HFF-Myc (cell line): ENCODE data around the gene MTM1.

Experiments used
- DNase-seq: peaks from one replicate; pipeline ENCODE4 v3.0.0-alpha.2; 2011; ENCODE audit warnings: low read depth; ENCODE audit errors: extremely low read depth
- H3K4me3 ChIP-seq: replicated peaks from 2 replicates; pipeline ENCODE4 v1.5.1; 2011; ENCODE audit warnings: low read depth, mild to moderate bottlenecking, control low read depth, low read length
- CTCF ChIP-seq: IDR thresholded peaks from 2 replicates; pipeline ENCODE4 v1.5.1; 2012; ENCODE audit warnings: mild to moderate bottlenecking, low read depth, low read length, control low read depth; ENCODE audit errors: missing control alignments

Gene MTM1

GRCh38 chrX:150700107-150700506, 131.7 kb downstream of the MTM1 start:
- no peak for DNase-seq
- H3K4me3 ChIP-seq: no peak overlapping the region
- TF ChIP-seq CTCF: no peak

- no peak for TF ChIP-seq CTCF
- no peak overlapping the region for H3K4me3 ChIP-seq
- DNase-seq: no peak
Measured at GRCh38 chrX:150701377-150701776, 133.0 kb downstream of the MTM1 start.

GRCh38 chrX:150702966-150703694, 134.7 kb downstream of the MTM1 start:
- DNase-seq: no peak
- no peak for TF ChIP-seq CTCF
- H3K4me3 ChIP-seq: no peak overlapping the region

- no peak for TF ChIP-seq CTCF
- H3K4me3 ChIP-seq: no peak overlapping the region
- DNase-seq: no peak
Measured at GRCh38 chrX:150703695-150703974, 135.2 kb downstream of the MTM1 start.

- TF ChIP-seq CTCF: no peak
- no peak overlapping the region for H3K4me3 ChIP-seq
- no peak for DNase-seq
Measured at GRCh38 chrX:150704030-150704613, 135.7 kb downstream of the MTM1 start.

GRCh38 chrX:150712619-150713018, 144.2 kb downstream of the MTM1 start:
- H3K4me3 ChIP-seq: no peak overlapping the region
- no peak for TF ChIP-seq CTCF
- DNase-seq: no peak

- no peak for TF ChIP-seq CTCF
- no peak for DNase-seq
Measured at GRCh38 chrX:150715184-150715583, 146.8 kb downstream of the MTM1 start.

More at GRCh38 chrX:150715184-150715583, 146.8 kb downstream of the MTM1 start:
- H3K4me3 ChIP-seq: no peak overlapping the region
